A549 (cell line): ENCODE measurements around the gene SLC25A26.

ENCODE experiments used
- MAZ ChIP-seq: fragments of 150-350 bp; IDR thresholded peaks from 2 replicates; pipeline ENCODE4 v1.6.1; 2014; ENCODE audit warnings: antibody characterized with exemption, low read depth, low read length, borderline replicate concordance
- MYC ChIP-seq: IDR thresholded peaks from 2 replicates; pipeline ENCODE4 v1.6.1; 2012; ENCODE audit warnings: mild to moderate bottlenecking, inconsistent platforms, low read length, improper control_type of control experiment, borderline replicate concordance

DNA sequence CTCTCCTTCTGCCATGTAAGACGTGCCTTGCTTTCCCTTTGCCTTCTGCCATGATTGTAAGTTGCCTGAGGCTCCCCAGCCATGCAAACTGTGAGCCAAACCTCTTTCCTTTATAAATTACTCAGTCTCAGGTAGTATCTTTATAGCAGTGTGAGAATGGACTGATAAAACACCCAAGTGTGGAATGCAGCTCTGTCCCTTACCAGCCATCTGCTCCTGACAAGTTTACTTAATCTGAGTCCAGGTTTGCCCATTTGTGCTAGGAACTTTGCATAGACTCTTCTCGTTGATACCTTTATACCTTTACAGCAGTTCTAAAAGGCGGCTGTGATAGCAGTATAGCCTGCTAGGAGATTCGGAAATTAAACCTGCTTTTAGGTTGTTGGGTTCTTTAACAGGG, 48.1 kb downstream of the SLC25A26 start:
- TF ChIP-seq MAZ, result no peak
- TF ChIP-seq MYC, result no peak
